AG09319 (cell line): Measurements from ENCODE around the gene EDN2.

Source experiments
- DNase-seq: peaks from one replicate; pipeline ENCODE4 v3.0.0-alpha.2; 2010; ENCODE audit warnings: low read depth; ENCODE audit errors: extremely low read depth
- CTCF ChIP-seq: IDR thresholded peaks from 2 replicates; pipeline ENCODE4 v1.5.1; 2011; ENCODE audit warnings: low read depth, mild to moderate bottlenecking, inconsistent platforms, low read length, moderate library complexity

The EDN2 gene

GRCh38 chr1:41484402-41485241 is at the start of gene EDN2:
EDN2 (minus strand) TSS chr1:41484683; CDS start chr1:41484601, 82 bp downstream.
- no peak for TF ChIP-seq CTCF
- DNase-seq: no peak

GRCh38 chr1:41533731-41534080 is 49.2 kb upstream of the EDN2 start:
- no peak for TF ChIP-seq CTCF
- no peak for DNase-seq

GRCh38 chr1:41533016-41533730 is 48.7 kb upstream of the EDN2 start:
- no peak for DNase-seq
- TF ChIP-seq CTCF: no peak

- DNase-seq: no peak
- TF ChIP-seq CTCF: no peak
These were observed 47.9 kb upstream of the EDN2 start for GRCh38 chr1:41532206-41532975.

GRCh38 chr1:41530411-41530810 is 45.9 kb upstream of the EDN2 start:
- no peak for DNase-seq
- TF ChIP-seq CTCF: no peak

GRCh38 chr1:41529621-41530395 is 45.3 kb upstream of the EDN2 start:
- DNase-seq: no peak
- TF ChIP-seq CTCF: no peak
